ENCODE measurements around the gene DAP.

DAP gene

GRCh38 chr5:10760096-10760920 lies 726 bp downstream of the DAP start:
- DNase-seq: peak in 2 of 4 experiments; percentile 25 to 44

GRCh38 chr5:10759111-10759510 lies 1.9 kb downstream of the DAP start:
- DNase-seq: no peak

GRCh38 chr5:10757922-10758555 lies 3.0 kb downstream of the DAP start:
- no peak for DNase-seq

DNA sequence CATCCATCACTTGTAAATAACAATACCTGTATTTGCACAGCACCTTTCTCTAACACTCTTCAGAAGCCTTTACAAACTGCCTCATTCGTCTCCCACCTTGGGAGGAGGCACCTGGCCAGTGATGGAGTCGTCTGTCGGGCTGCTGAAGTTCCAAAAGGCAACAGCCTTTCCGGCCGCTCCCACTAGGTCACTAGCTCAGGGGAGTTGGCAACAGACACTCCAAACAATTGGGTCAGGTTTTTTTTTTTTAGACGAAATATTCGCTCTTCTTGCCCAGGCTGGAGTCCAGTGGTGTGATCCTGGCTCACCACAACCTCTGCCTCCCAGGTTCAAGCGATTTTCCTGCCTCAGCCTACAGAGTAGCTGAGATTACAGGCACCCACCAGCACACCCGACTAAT lies 4.0 kb downstream of the DAP start:
- no peak for DNase-seq

- no peak for DNase-seq
Observed at GRCh38 chr5:10756549-10756948, 4.5 kb downstream of the DAP start.

GRCh38 chr5:10753178-10753577 lies 7.9 kb downstream of the DAP start:
- DNase-seq: no peak

DNA sequence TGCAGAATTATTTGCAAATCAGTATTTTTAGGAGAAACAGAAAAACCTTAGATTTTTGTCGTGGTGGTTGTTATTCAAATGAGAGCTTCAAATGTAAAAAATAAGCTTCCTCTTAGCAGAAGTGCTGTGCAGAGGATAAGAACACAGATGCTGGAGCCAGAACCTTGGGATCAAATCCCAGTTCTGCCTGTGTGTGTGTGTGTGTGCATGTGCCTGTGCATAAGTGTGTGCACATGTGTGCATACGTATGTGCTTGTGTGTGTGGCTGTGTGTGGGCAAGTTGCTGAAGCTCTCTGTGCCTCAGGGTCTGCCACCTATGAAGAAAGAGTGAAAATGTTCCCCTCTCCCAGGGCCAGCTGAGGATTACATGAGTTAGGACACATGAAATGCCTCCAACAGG lies 8.6 kb downstream of the DAP start:
- no peak for DNase-seq

GRCh38 chr5:10750909-10751308 lies 10.1 kb downstream of the DAP start:
- DNase-seq: no peak

GRCh38 chr5:10747678-10748622 lies 13.1 kb downstream of the DAP start:
- DNase-seq: no peak

- no peak for DNase-seq
Observed at GRCh38 chr5:10746711-10747110, 14.3 kb downstream of the DAP start.

GRCh38 chr5:10745133-10745532 lies 15.9 kb downstream of the DAP start:
- no peak for DNase-seq

GRCh38 chr5:10744681-10745080 lies 16.4 kb downstream of the DAP start:
- no peak for DNase-seq

DNA sequence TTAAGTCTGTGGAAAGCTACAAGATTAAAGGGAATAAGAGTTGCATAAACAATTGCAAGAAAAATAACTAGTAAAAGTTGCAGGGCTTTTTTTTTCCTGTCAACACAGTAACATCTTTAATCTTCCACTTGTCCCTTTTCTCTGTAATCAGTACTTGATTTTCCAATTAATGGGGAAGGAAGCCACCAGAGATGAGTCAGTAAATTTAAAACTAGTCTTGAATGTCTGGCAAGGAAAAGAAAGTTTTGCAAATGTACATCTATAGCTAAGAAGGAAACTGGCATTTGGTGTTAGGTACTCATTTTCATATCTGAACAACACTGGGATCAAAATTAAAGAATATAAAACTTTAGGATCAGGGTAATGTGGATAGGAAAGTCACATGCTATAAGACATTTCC lies 17.1 kb downstream of the DAP start:
- DNase-seq: no peak

DNA sequence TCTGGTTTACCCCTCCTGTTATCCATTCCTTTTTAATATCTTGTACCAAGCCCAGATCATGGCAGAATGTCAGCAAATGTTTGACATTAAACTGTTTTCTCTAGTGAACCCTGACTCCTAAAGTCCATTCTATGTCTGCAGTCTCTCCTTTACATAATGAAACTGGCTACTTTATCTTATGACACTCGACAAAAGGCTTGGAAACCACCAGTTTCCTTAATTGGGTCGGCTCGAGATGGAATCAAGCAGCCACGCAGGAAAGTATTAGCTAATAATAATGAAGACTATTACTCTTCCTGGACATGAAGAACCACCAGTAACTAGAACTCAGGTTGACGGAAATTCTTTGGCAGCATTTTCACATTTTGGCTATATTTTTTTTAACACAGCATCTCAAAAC lies 17.5 kb downstream of the DAP start:
- no peak for DNase-seq

- no peak for DNase-seq
Observed at GRCh38 chr5:10741661-10742060, 19.4 kb downstream of the DAP start.

GRCh38 chr5:10740384-10740783 lies 20.6 kb downstream of the DAP start:
- no peak for DNase-seq

- DNase-seq: no peak
Observed at GRCh38 chr5:10737880-10738279, 23.2 kb downstream of the DAP start.

DNA sequence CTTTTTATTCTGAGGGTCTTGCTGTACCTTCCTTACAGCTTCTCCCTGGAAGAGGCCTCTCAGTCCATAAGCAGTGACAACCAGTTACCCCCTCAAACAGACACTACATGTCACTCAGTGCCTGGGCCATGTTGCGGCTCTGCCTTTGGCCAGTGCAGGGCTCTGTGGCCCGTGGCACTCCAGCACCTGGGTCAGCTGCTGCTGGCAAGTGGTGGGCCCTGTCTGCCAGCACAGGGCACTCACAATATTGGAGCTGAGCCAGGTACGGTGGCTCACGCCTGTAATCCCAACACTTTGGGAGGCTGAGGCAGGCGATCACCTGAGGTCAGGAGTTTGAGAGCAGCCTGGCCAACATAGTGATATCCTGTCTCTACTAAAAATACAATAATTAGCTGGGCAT lies 24.2 kb downstream of the DAP start:
- no peak for DNase-seq

DNA sequence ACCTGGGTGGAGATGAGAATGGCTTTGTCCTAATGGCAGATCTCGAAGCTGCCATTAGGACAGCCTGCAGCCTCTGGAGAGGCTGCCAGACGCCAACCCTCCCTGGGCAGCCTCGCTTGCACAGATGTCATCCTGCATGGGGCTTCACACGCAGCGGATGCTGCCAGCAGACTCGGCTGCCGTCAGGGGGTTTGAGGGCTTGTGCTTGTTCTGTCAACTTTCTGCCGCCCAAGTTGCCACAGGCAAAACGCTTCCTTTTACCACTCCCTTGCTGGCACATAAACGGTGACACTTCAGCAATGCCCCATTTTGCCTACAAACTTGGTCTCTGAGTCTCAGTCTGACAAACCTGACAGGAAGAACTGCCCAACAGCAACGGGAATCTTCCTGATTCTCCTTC lies 24.7 kb downstream of the DAP start:
- DNase-seq: no peak

DNA sequence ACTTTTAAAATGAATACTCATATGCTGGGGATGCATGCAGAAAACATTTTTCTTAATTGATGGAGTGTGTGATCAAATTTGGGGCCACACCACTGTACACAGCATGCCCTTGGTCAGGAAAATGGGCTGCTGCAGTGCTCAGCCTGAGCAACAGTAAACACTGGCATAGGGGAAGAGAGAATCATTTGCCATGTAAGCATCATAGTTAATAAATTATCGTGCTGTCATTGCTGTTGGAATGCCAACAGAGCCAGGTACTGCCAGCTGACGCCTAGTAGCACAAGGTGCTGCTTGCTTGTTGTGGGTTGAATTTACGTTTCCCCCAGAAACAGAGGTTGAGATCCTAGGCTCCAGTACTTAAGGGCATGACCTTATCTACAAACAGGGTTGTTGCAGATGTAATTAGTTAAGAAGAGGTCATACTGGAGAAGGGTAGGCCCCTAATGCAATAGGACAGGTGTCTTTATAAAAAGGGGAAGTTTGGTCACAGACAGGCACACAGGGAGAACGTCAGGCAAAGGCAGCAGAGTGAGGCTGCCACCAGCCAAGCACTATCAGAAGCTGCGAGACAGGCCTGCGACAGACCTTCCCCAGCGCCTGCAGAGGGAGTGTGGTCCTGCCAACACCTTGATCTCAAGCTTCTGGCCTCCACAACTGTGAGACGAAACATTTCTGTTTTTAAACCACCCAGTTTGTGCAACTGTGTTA lies 25.3 kb downstream of the DAP start:
- DNase-seq: no peak

GRCh38 chr5:10734832-10735523 lies 26.1 kb downstream of the DAP start:
- DNase-seq: no peak

DNA sequence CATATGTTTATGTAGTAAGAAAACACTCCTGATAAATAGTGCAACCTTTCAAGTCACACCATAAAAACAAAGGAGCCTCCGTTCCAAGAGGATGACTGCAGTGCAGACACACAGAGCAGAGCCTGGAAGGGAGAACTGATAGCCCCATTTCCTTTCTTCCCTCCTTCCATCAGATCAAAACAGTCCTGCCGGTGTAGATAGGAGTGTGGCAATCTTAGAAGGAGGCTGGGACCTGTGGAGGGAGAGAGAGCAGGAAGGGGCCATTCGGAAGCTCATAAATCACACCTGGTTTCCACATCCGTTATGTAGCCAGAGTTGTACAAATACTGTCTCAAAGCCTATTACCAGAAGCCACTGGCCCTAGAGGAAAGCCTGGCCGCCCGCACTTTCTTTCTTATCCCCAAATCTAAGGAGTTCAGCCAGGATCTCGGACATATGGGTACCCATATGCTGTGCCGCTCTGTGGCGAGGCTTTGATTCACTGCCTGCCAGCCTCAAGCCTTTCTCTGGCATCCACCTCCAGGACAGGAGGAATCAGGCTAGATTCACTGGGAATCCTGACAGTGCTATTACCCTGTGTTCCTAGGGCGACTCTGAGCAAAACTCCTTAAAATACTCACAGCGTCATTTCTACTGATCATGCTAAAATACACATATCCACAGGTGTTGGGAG lies 26.9 kb downstream of the DAP start:
- DNase-seq: no peak

Data from activated CD4-positive, CD25-positive, alpha-beta regulatory T cell (primary cell).